Endodermal cell (in vitro differentiated cells): Measurements from ENCODE around the gene AKT3. TPM values are rescaled to one million over a fixed set of nuclear protein-coding genes. Genes with fewer than 3 reads are reported as not detected.

ENCODE experiments used
- DNase-seq: peaks from one replicate; pipeline ENCODE4 v3.0.0-alpha.2; 2017
- H3K27ac ChIP-seq: 2 replicates; pipeline ENCODE4 v1.5.1; 2013; ENCODE audit warnings: mild to moderate bottlenecking, low read depth, low read length, moderate library complexity
- H3K27me3 ChIP-seq: 2 replicates; pipeline ENCODE4 v1.6.1; 2013; ENCODE audit warnings: mild to moderate bottlenecking, low read length, moderate library complexity; ENCODE audit not compliant: insufficient read depth, control insufficient read depth, poor library complexity, severe bottlenecking
- H3K36me3 ChIP-seq: 2 replicates; pipeline ENCODE4 v1.7.0; 2013; ENCODE audit warnings: mild to moderate bottlenecking, low read length, moderate library complexity; ENCODE audit not compliant: control insufficient read depth, insufficient read depth
- H3K4me1 ChIP-seq: one replicate; pipeline ENCODE4 v1.7.0; 2013; ENCODE audit warnings: low read length; ENCODE audit not compliant: control insufficient read depth, insufficient read depth
- H3K4me3 ChIP-seq: 2 replicates; pipeline ENCODE4 v1.5.1; 2013; ENCODE audit warnings: mild to moderate bottlenecking, low read length, moderate library complexity
- H3K9ac ChIP-seq: 2 replicates; pipeline ENCODE4 v1.6.1; 2013; ENCODE audit warnings: mild to moderate bottlenecking, low read length, moderate library complexity; ENCODE audit not compliant: poor library complexity, severe bottlenecking; ENCODE audit errors: extremely low read depth
- H3K9me3 ChIP-seq: 2 replicates; pipeline ENCODE4 v1.6.1; 2013; ENCODE audit warnings: mild to moderate bottlenecking, low read length, moderate library complexity; ENCODE audit not compliant: control insufficient read depth
- H3K27ac Mint-ChIP-seq: 2 replicates; pipeline ENCODE4 v1.8.0; 2020; ENCODE audit warnings: mixed read lengths
- H3K27me3 Mint-ChIP-seq: 2 replicates; pipeline ENCODE4 v1.8.0; 2021; ENCODE audit warnings: mild to moderate bottlenecking, mixed read lengths; ENCODE audit not compliant: insufficient read depth
- H3K36me3 Mint-ChIP-seq: 2 replicates; pipeline ENCODE4 v1.8.0; 2020; ENCODE audit warnings: low read depth, mixed read lengths
- H3K4me1 Mint-ChIP-seq: 2 replicates; pipeline ENCODE4 v1.8.0; 2020; ENCODE audit warnings: mixed read lengths
- H3K4me3 Mint-ChIP-seq: 2 replicates; pipeline ENCODE4 v1.8.0; 2020; ENCODE audit warnings: mild to moderate bottlenecking, moderate library complexity, mixed read lengths
- H3K9me3 Mint-ChIP-seq: 2 replicates; pipeline ENCODE4 v1.8.0; 2020; ENCODE audit warnings: mild to moderate bottlenecking, mixed read lengths
- CTCF ChIP-seq: fragments of 200-600 bp; sonication (generic); conservative IDR thresholded peaks from 2 replicates; pipeline ENCODE4 v1.5.0; 2021; ENCODE audit warnings: antibody characterized with exemption, mild to moderate bottlenecking
- WGBS, 2 experiments: methylation state at CpG; one replicate each; pipeline versions ENCODE4 v1.1.5 to v1.1.7; 2013; ENCODE audit warnings: missing lambda C conversion rate in 2 of 2, mixed read lengths in 1 of 2; ENCODE audit not compliant: insufficient coverage in 1 of 2, insufficient read length in 1 of 2; 5-methylcytosine and 5-hydroxymethylcytosine counted together
- total RNA-seq, 2 donors: library from RNA; stranded (reverse); fragmentation: NEBNext Ultra II Directional in 1 of 2; extraction: Animal tissue kit (Norgen Biotek cat#: 25700) in 1 of 2; gene quantifications; 2 replicates in 1 of 2; 3 replicates in 1 of 2; pipeline ENCODE4 v1.2.1, GENCODE V29; 2021

AKT3 gene
- total RNA-seq, 2 donors from 2014 or later = 38.2 to 49.1 TPM

- H3K36me3 ChIP-seq = no peaks in the 10 kb centered on the region
- no peak for DNase-seq
- Mint-ChIP-seq H3K4me1 (no peaks in the 10 kb centered on the region), H3K4me3 (no peak overlapping the region), H3K27me3 (no peaks in the 10 kb centered on the region), H3K36me3 (peaks cover 3% of the 10 kb centered on the region), H3K9me3 (peaks cover 3% of the 10 kb centered on the region), H3K27ac (no peak overlapping the region)
- no peak overlapping the region for H3K27ac ChIP-seq
- TF ChIP-seq CTCF = no peak
- WGBS, 2 experiments = 97 to 100% methylated on average over 1 to 2 of the region's 3 CpGs
- no peaks in the 10 kb centered on the region for H3K27me3 ChIP-seq
- no peak overlapping the region for H3K4me3 ChIP-seq
- H3K4me1 ChIP-seq = no peaks in the 10 kb centered on the region
- H3K9ac ChIP-seq = no peak overlapping the region
- peaks cover 9% of the 10 kb centered on the region for H3K9me3 ChIP-seq
These were observed 252.7 kb downstream of the AKT3 start for GRCh38 chr1:243597383-243597782.

GRCh38 chr1:243596431-243597062, 253.5 kb downstream of the AKT3 start:
- H3K27ac ChIP-seq = no peak overlapping the region
- H3K27ac Mint-ChIP-seq = no peak overlapping the region
- H3K36me3 ChIP-seq = no peaks in the 10 kb centered on the region
- H3K4me1 Mint-ChIP-seq = no peaks in the 10 kb centered on the region
- DNase-seq = no peak
- H3K4me1 ChIP-seq = no peaks in the 10 kb centered on the region
- no peak overlapping the region for H3K9ac ChIP-seq
- no peak overlapping the region for H3K4me3 Mint-ChIP-seq
- TF ChIP-seq CTCF = no peak
- H3K9me3 ChIP-seq = peaks cover 4% of the 10 kb centered on the region
- no peak overlapping the region for H3K4me3 ChIP-seq
- WGBS, 2 experiments = 93 to 95% methylated on average over 4 to 6 of the region's 6 CpGs
- no peaks in the 10 kb centered on the region for H3K27me3 Mint-ChIP-seq
- H3K36me3 Mint-ChIP-seq = no peaks in the 10 kb centered on the region
- no peaks in the 10 kb centered on the region for H3K27me3 ChIP-seq
- H3K9me3 Mint-ChIP-seq = no peaks in the 10 kb centered on the region

- Histone ChIP-seq H3K27ac (no peak overlapping the region), H3K27me3 (no peaks in the 10 kb centered on the region), H3K36me3 (no peaks in the 10 kb centered on the region), H3K9me3 (no peaks in the 10 kb centered on the region), H3K4me3 (no peak overlapping the region), H3K9ac (no peak overlapping the region), H3K4me1 (no peaks in the 10 kb centered on the region)
- no peaks in the 10 kb centered on the region for H3K36me3 Mint-ChIP-seq
- no peaks in the 10 kb centered on the region for H3K9me3 Mint-ChIP-seq
- TF ChIP-seq CTCF = no peak
- H3K4me1 Mint-ChIP-seq = no peaks in the 10 kb centered on the region
- WGBS, 2 experiments = 92 to 95% methylated on average over 5 to 7 of the region's 7 CpGs
- no peak for DNase-seq
- no peaks in the 10 kb centered on the region for H3K27me3 Mint-ChIP-seq
- no peak overlapping the region for H3K4me3 Mint-ChIP-seq
- H3K27ac Mint-ChIP-seq = no peak overlapping the region
These were observed 254.4 kb downstream of the AKT3 start for GRCh38 chr1:243595527-243596210.
